ENCODE data around the gene MMP8.

Gene MMP8

DNA sequence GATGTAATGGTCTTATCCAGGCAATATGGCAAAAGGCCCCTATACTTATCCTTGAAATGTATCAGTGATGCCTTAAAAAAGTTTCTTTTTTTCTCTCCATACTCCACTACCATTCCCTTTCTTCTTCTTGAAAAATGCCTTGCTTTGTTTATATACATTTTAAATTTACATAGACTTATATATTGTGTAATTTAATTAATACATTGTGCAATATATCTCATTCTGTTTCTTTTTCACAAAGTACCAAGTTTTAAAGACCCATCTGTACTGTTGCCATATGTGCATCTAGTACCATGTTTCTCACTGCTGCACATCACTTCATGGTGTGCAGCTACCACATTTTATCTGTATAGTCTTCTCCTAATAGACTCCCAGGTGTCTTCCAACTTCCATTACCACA is 7.5 kb downstream of the MMP8 start:
- TF ChIP-seq, protein P1, sequence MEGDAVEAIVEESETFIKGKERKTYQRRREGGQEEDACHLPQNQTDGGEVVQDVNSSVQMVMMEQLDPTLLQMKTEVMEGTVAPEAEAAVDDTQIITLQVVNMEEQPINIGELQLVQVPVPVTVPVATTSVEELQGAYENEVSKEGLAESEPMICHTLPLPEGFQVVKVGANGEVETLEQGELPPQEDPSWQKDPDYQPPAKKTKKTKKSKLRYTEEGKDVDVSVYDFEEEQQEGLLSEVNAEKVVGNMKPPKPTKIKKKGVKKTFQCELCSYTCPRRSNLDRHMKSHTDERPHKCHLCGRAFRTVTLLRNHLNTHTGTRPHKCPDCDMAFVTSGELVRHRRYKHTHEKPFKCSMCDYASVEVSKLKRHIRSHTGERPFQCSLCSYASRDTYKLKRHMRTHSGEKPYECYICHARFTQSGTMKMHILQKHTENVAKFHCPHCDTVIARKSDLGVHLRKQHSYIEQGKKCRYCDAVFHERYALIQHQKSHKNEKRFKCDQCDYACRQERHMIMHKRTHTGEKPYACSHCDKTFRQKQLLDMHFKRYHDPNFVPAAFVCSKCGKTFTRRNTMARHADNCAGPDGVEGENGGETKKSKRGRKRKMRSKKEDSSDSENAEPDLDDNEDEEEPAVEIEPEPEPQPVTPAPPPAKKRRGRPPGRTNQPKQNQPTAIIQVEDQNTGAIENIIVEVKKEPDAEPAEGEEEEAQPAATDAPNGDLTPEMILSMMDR (IDR thresholded peaks at IDR 0.05; ENCODE audit: low read depth, low read length) = no peak
- DNase-seq (ENCODE audit: extremely low read depth, low read depth) = no peak

DNA sequence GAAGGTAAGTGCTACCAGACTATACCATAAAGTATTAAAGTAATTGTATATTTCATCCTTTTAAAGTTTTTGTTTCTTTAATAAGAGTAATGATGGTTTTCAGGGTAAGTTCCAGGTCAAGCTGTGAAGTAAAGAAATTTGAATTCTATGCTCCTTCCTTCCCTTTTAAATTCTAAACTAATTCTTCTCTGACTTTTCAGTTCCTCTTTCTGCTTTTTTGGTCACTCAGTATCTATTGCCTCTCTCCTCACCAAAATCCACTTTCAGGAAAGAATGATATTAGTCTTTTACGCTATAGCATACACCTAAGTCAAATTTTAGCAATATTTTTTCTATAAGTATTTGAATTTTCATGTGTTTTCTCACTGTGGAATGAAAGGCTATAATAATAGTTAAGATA is 8.2 kb downstream of the MMP8 start:
- no peak for DNase-seq (ENCODE audit: extremely low read depth, low read depth)
- TF ChIP-seq, protein P1 (IDR thresholded peaks at IDR 0.05; ENCODE audit: low read depth, low read length) = no peak

DNA sequence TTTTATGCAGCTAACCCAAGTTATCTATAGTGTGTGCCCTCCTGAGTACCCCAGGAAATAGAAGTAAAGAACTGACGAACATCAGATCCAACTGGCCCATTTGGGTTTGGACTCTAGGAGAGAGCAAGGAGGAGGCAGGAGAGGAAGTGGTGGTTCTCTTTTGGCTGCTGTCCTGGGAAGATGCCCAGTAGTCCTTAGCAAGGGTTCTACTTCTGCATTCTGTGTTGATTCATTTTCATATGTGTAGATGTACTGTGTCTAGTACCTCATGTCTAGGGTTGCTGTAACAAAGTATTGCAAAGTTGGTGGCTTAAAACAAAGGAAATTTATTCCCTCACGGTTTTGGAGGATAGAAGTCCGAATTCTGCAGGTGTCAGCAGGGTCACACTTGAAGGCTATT is 12.6 kb downstream of the MMP8 start:
- TF ChIP-seq, protein P1 (IDR thresholded peaks at IDR 0.05; ENCODE audit: low read depth, low read length) = no peak
- no peak for DNase-seq (ENCODE audit: extremely low read depth, low read depth)

DNA sequence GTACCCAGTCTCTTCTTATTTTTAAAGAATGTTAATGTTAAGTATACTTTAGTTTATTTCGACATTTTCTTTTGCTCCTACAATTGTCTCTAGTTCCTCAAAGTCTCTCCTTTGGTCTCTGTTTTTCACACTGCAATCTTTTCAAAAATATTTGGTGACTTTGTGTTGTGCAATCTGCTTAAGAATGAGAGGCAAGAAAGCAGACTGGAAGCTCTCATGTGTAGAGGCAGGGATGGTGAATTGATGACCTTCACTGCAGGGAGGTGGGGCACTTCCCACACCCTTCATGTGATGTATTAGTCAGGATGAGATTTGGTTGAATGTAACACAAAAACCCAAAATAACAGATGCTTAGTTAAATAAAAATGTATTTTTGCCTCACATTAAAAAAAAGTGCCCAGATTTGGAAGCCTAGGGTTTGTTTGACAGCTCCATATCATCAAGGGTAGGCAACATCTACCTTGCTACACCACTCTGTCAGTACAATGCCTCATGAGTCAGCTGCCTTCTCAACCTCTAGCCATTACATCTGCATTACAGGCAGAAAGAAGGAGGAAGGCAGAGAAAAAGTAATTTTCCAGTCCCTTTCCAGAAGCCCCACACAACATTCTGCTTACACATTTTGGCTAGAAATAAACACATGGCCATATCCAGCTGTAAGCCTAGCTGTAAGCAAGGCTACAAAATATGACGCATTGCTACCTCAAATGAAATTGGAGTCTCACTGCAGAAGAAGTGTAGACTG is 15.4 kb downstream of the MMP8 start:
- no peak for DNase-seq (ENCODE audit: extremely low read depth, low read depth)
- TF ChIP-seq, protein P1 (IDR thresholded peaks at IDR 0.05; ENCODE audit: low read depth, low read length) = no peak

DNA sequence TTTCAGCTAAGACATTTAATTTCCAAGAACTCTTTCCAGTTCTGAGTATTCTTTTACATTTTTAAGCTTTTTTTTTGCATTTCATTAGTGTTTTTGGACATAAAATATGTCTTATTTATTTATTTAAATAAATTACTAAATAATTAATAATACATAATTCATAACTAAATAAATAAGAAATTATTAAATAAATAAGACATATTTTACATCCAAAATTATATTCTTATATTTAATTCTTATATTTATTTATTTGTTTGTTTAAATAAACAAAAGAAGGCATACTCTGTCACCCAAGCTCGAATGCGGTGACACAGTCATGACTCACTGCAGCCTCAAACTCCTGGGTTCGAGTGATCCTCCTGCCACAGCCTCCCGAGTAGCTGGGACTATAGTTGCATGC is 16.1 kb downstream of the MMP8 start:
- TF ChIP-seq, protein P1 (IDR thresholded peaks at IDR 0.05; ENCODE audit: low read depth, low read length) = no peak
- DNase-seq (ENCODE audit: extremely low read depth, low read depth) = no peak

DNA sequence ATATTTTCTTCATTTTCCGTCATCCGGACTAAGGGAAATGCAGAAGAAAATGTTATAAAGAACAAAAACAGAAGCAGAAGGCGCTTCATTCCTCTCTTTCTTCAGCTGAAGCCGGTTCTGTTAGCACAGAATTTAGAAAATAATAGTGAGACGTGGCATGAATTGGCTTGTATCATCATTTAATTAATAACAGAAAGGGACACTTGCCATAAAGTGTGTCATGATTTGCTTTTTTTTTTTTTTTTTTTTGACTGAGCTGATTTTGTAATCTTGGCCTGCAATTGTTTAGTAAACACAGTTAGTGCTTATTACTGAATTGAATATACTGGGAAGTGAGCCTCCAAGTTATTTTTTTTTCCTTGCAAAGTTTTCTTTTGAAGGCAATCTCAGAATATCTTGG is 19.1 kb downstream of the MMP8 start, which contains the start of gene MMP27:
Gene MMP27, minus strand, starts transcription at position 144 of the 400 bp plus-strand sequence. Its CDS starts 55 bp downstream, at position 89.
- no peak for DNase-seq (ENCODE audit: extremely low read depth, low read depth)
- TF ChIP-seq, protein P1 (IDR thresholded peaks at IDR 0.05; ENCODE audit: low read depth, low read length) = no peak

DNA sequence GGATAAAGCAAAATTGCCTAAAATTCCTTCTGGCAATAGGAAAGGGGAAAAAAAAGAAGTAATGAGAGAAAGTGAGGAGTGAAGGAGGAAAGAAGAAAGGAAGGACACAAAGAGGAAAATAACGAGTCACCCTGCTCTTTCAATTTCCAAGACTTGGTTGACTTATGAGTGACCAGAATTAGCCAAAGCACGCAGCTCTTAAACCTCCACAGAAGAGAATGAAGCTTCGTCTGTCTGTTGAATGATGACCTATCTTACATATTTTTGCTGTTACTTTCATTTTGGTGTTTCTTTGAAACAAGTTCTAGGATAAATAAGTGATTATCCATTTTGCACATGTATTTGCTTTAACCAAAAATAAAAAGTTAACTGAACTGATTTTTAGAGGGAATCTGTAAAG is 19.9 kb downstream of the MMP8 start:
- no peak for DNase-seq (ENCODE audit: extremely low read depth, low read depth)
- TF ChIP-seq, protein P1 (IDR thresholded peaks at IDR 0.05; ENCODE audit: low read depth, low read length) = no peak
